Measurements from ENCODE around the gene OPN1LW.
"Not testable (repeated sequence)": the region's sequence is repeated elsewhere in the genome, so short reads cannot be mapped to it uniquely, and the experiment has no call there.

Gene OPN1LW

GRCh38 chrX:154142386-154142785, 1.7 kb upstream of the OPN1LW start:
- peaks cover under 1 to 7% of the 10 kb centered on the region in 2 experiments for H3K4me1 ChIP-seq (ENCODE audit: control insufficient read depth in 1 of 2, insufficient read depth in 1 of 2, low read depth in 1 of 2, low read length in 1 of 2)
- TF ChIP-seq CTCF (IDR thresholded peaks at IDR 0.05): no peak
- no peak overlapping the region for H3K27ac ChIP-seq
- no peaks in the 10 kb centered on the region for H3K27me3 ChIP-seq
- H3K4me3 ChIP-seq (ENCODE audit: low read depth in 1 of 2, low read length in 1 of 2): no peak overlapping the region
- H3K36me3 ChIP-seq: no peaks in the 10 kb centered on the region
- no peaks in the 10 kb centered on the region for H3K9me3 ChIP-seq

GRCh38 chrX:154142950-154143745, 895 bp upstream of the OPN1LW start:
- Histone ChIP-seq H3K36me3 (no peaks in the 10 kb centered on the region), H3K27ac (no peak overlapping the region), H3K4me1 (ENCODE audit: control insufficient read depth in 1 of 2, insufficient read depth in 1 of 2, low read depth in 1 of 2, low read length in 1 of 2) (peaks cover 0 to 7% of the 10 kb centered on the region in 2 experiments), H3K9me3 (no peaks in the 10 kb centered on the region), H3K4me3 (ENCODE audit: low read depth in 1 of 2, low read length in 1 of 2) (no peak overlapping the region), H3K27me3 (no peaks in the 10 kb centered on the region)
- TF ChIP-seq CTCF (IDR thresholded peaks at IDR 0.05): no peak

GRCh38 chrX:154151030-154151429, 7.0 kb downstream of the OPN1LW start:
- not testable (repeated sequence) for H3K27me3 ChIP-seq; H3K36me3 ChIP-seq; H3K4me1 ChIP-seq (ENCODE audit: control insufficient read depth in 1 of 2, insufficient read depth in 1 of 2, low read depth in 1 of 2, low read length in 1 of 2); H3K9me3 ChIP-seq; H3K4me3 ChIP-seq (ENCODE audit: low read depth in 1 of 2, low read length in 1 of 2); H3K27ac ChIP-seq

- not testable (repeated sequence) for H3K27me3 ChIP-seq; H3K4me1 ChIP-seq (ENCODE audit: control insufficient read depth in 1 of 2, insufficient read depth in 1 of 2, low read depth in 1 of 2, low read length in 1 of 2); H3K27ac ChIP-seq; H3K36me3 ChIP-seq; H3K9me3 ChIP-seq; H3K4me3 ChIP-seq (ENCODE audit: low read depth in 1 of 2, low read length in 1 of 2)
Observed at GRCh38 chrX:154156221-154156620, 12.2 kb downstream of the OPN1LW start.

- not testable (repeated sequence) for H3K36me3 ChIP-seq
Observed at GRCh38 chrX:154157207-154157606, 13.2 kb downstream of the OPN1LW start.

GRCh38 chrX:154159345-154159744, 15.3 kb downstream of the OPN1LW start:
- H3K4me1 ChIP-seq (ENCODE audit: control insufficient read depth in 1 of 2, insufficient read depth in 1 of 2, low read depth in 1 of 2, low read length in 1 of 2); H3K36me3 ChIP-seq; H3K27me3 ChIP-seq; H3K9me3 ChIP-seq; H3K27ac ChIP-seq; H3K4me3 ChIP-seq (ENCODE audit: low read depth in 1 of 2, low read length in 1 of 2): not testable (repeated sequence)

More at GRCh38 chrX:154157207-154157606, 13.2 kb downstream of the OPN1LW start:
- H3K4me3 ChIP-seq (ENCODE audit: low read depth in 1 of 2, low read length in 1 of 2); H3K4me1 ChIP-seq (ENCODE audit: control insufficient read depth in 1 of 2, insufficient read depth in 1 of 2, low read depth in 1 of 2, low read length in 1 of 2); H3K9me3 ChIP-seq; H3K27ac ChIP-seq; H3K27me3 ChIP-seq: not testable (repeated sequence)

GRCh38 chrX:154164902-154165301, 20.9 kb downstream of the OPN1LW start:
- H3K36me3 ChIP-seq; H3K27ac ChIP-seq; H3K9me3 ChIP-seq; H3K27me3 ChIP-seq; H3K4me1 ChIP-seq (ENCODE audit: control insufficient read depth in 1 of 2, insufficient read depth in 1 of 2, low read depth in 1 of 2, low read length in 1 of 2); H3K4me3 ChIP-seq (ENCODE audit: low read depth in 1 of 2, low read length in 1 of 2): not testable (repeated sequence)

- H3K27me3 ChIP-seq: not testable (repeated sequence)
Observed at GRCh38 chrX:154168384-154168783, 24.3 kb downstream of the OPN1LW start.

GRCh38 chrX:154172535-154172943, 28.5 kb downstream of the OPN1LW start:
- not testable (repeated sequence) for H3K9me3 ChIP-seq; H3K4me1 ChIP-seq (ENCODE audit: control insufficient read depth in 1 of 2, insufficient read depth in 1 of 2, low read depth in 1 of 2, low read length in 1 of 2); H3K27me3 ChIP-seq; H3K36me3 ChIP-seq; H3K4me3 ChIP-seq (ENCODE audit: low read depth in 1 of 2, low read length in 1 of 2); H3K27ac ChIP-seq

More at GRCh38 chrX:154168384-154168783, 24.3 kb downstream of the OPN1LW start:
- H3K4me3 ChIP-seq (ENCODE audit: low read depth in 1 of 2, low read length in 1 of 2); H3K4me1 ChIP-seq (ENCODE audit: control insufficient read depth in 1 of 2, insufficient read depth in 1 of 2, low read depth in 1 of 2, low read length in 1 of 2); H3K9me3 ChIP-seq; H3K36me3 ChIP-seq; H3K27ac ChIP-seq: not testable (repeated sequence)

- H3K27me3 ChIP-seq; H3K36me3 ChIP-seq; H3K27ac ChIP-seq; H3K4me1 ChIP-seq (ENCODE audit: control insufficient read depth in 1 of 2, insufficient read depth in 1 of 2, low read depth in 1 of 2, low read length in 1 of 2); H3K9me3 ChIP-seq; H3K4me3 ChIP-seq (ENCODE audit: low read depth in 1 of 2, low read length in 1 of 2): not testable (repeated sequence)
Observed at GRCh38 chrX:154174356-154174755, 30.3 kb downstream of the OPN1LW start.

GRCh38 chrX:154182296-154182695, 38.3 kb downstream of the OPN1LW start, which contains the start of gene OPN1MW:
Gene OPN1MW (plus strand): TSS chrX:154182596. CDS start chrX:154182678, 82 bp downstream.
- H3K36me3 ChIP-seq; H3K9me3 ChIP-seq; H3K4me1 ChIP-seq (ENCODE audit: control insufficient read depth in 1 of 2, insufficient read depth in 1 of 2, low read depth in 1 of 2, low read length in 1 of 2); H3K4me3 ChIP-seq (ENCODE audit: low read depth in 1 of 2, low read length in 1 of 2); H3K27ac ChIP-seq; H3K27me3 ChIP-seq: not testable (repeated sequence)

GRCh38 chrX:154183794-154184193, 39.8 kb downstream of the OPN1LW start:
- not testable (repeated sequence) for H3K27me3 ChIP-seq; H3K9me3 ChIP-seq; H3K4me3 ChIP-seq (ENCODE audit: low read depth in 1 of 2, low read length in 1 of 2); H3K36me3 ChIP-seq; H3K27ac ChIP-seq; H3K4me1 ChIP-seq (ENCODE audit: control insufficient read depth in 1 of 2, insufficient read depth in 1 of 2, low read depth in 1 of 2, low read length in 1 of 2)
